HG03469 (cell line): Measurements from ENCODE around the gene KIF6.
"Not testable (repeated sequence)": the region's sequence is repeated elsewhere in the genome, so short reads cannot be mapped to it uniquely, and the experiment has no call there.

Experiments
- ATAC-seq: cut with Tn5 transposase; IDR thresholded peaks from one replicate; pipeline ENCODE4 v1.9.1; 2021; ENCODE audit warnings: mild to moderate bottlenecking, moderate library complexity, moderate number of reproducible peaks; ENCODE audit not compliant: unreplicated experiment

Gene KIF6

GRCh38 chr6:39298061-39298460, 427.1 kb downstream of the KIF6 start:
- no peak for ATAC-seq

- ATAC-seq: no peak
Measured at GRCh38 chr6:39296745-39297640, 428.2 kb downstream of the KIF6 start.

GRCh38 chr6:39295611-39296011, 429.6 kb downstream of the KIF6 start:
- no peak for ATAC-seq

GRCh38 chr6:39294899-39295298, 430.3 kb downstream of the KIF6 start:
- ATAC-seq: no peak

- no peak for ATAC-seq
Measured at GRCh38 chr6:39294133-39294532, 431.1 kb downstream of the KIF6 start.

- no peak for ATAC-seq
Measured at GRCh38 chr6:39292637-39293036, 432.6 kb downstream of the KIF6 start.

GRCh38 chr6:39289490-39289889, 435.7 kb downstream of the KIF6 start:
- ATAC-seq: no peak

- no peak for ATAC-seq
Measured at GRCh38 chr6:39287601-39288000, 437.6 kb downstream of the KIF6 start.

GRCh38 chr6:39286596-39286995, 438.6 kb downstream of the KIF6 start:
- ATAC-seq: not testable (repeated sequence)

GRCh38 chr6:39282774-39283173, 442.4 kb downstream of the KIF6 start:
- no peak for ATAC-seq

- ATAC-seq: no peak
Measured at GRCh38 chr6:39281312-39281980, 443.8 kb downstream of the KIF6 start.

GRCh38 chr6:39280247-39280731, 444.9 kb downstream of the KIF6 start:
- ATAC-seq: no peak
